Motor neuron (in vitro differentiated cells): Measurements from ENCODE around the gene PLA2G2C. TPM values are rescaled to one million over a fixed set of nuclear protein-coding genes. Genes with fewer than 3 reads are reported as not detected.

Experiments used
- ATAC-seq, 8 experiments: fragments of 200-7000 bp; cut with Tn5 transposase; replicated peaks in 6 of 8; 2 replicates each; pipeline ENCODE4 v1.8.0; 2021; ENCODE audit warnings: mild to moderate bottlenecking in 8 of 8, moderate library complexity in 8 of 8
- H3K27ac ChIP-seq, 2 donors: fragments of 250-450 bp; sonication (Bioruptor Pico); 2 replicates each; pipeline ENCODE4 v1.9.0; 2021; ENCODE audit warnings: antibody characterized with exemption in 2 of 2, mild to moderate bottlenecking in 2 of 2, moderate library complexity in 1 of 2
- H3K4me1 ChIP-seq, 2 donors: fragments of 250-450 bp; sonication (Bioruptor Pico); replicated peaks in 1 of 2; 2 replicates each; pipeline ENCODE4 v1.6.1; 2021; ENCODE audit warnings: antibody characterized with exemption in 2 of 2, mild to moderate bottlenecking in 2 of 2, moderate library complexity in 1 of 2
- H3K4me3 ChIP-seq, 5 donors: fragments of 250-450 bp; sonication (Bioruptor Pico); 2 replicates each; pipeline ENCODE4 v1.9.0; 2021; ENCODE audit warnings: antibody characterized with exemption in 5 of 5, mild to moderate bottlenecking in 5 of 5, moderate library complexity in 4 of 5
- WGBS, 10 experiments: fragments of 450-650 bp; shearing (Covaris generic); methylation state at CpG; one replicate each; pipeline ENCODE4 v1.0.0; 2022; 5-methylcytosine and 5-hydroxymethylcytosine counted together
- in situ Hi-C, 9 experiments: fragments of 400-800 bp; cut with MboI; loops; one replicate each; pipeline ENCODE4 v1.15.0; 2021; ENCODE audit warnings: low sequenced_read_pairs in 9 of 9, low pct_unique_long_range_greater_than_20kb in 2 of 9; ENCODE audit not compliant: unreplicated experiment in 9 of 9
- total RNA-seq, 8 experiments: library from RNA; unstranded; fragments of 300-600 nt; gene quantifications; 2 replicates each; pipeline versions ENCODE4 v1.2.3 to v1.2.4, GENCODE V29; 2022

The PLA2G2C gene
- total RNA-seq, 8 experiments from 2014 or later = 0.05 to 0.66 (median 0.20) TPM; not detected in 1

DNA sequence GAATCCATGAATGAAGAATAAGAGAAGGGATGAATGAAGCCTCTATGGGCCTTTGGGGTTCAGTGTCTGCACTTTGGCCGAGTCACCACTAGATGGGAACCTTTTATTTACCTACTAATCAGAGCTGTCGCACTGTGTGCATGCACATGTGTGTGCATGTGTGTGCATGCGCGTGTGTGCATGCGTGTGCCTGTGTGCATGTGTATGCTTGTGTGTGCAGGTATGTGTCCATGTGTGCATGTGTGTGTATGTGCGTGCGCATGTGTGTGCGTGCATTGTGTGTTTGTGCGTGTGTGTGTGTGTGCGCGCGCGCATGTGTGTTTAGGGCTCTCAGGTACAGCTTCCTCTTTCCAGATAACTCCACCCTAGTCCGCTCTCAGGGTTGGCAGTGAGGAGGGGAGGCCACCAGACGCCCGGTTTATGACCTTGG is 20.8 kb downstream of the PLA2G2C start:
- peak in 3 of 8 experiments; percentile 18 to 62 (median 24) for ATAC-seq
- in situ Hi-C loops = loop anchor here in 6 of 9 experiments (10.0 to 25.0 kb wide), 4 partner anchors 251 to 503 kb away; partner anchors contain the start of genes PLA2G2E (in 3 of the 6), CAMK2N1 (in 1 of the 6) and HTR6 (in 1 of the 6)
- Histone ChIP-seq H3K4me3 (no peak overlapping the region), H3K4me1 (peaks cover 4 to 11% of the 10 kb centered on the region in 2 donors), H3K27ac (no peak overlapping the region)
- WGBS, 10 experiments = 27 to 98% (median 92%) methylated on average over 2 to 12 of the region's 16 CpGs; no CpG with 5 or more reads in 3 of the 10 experiments

DNA sequence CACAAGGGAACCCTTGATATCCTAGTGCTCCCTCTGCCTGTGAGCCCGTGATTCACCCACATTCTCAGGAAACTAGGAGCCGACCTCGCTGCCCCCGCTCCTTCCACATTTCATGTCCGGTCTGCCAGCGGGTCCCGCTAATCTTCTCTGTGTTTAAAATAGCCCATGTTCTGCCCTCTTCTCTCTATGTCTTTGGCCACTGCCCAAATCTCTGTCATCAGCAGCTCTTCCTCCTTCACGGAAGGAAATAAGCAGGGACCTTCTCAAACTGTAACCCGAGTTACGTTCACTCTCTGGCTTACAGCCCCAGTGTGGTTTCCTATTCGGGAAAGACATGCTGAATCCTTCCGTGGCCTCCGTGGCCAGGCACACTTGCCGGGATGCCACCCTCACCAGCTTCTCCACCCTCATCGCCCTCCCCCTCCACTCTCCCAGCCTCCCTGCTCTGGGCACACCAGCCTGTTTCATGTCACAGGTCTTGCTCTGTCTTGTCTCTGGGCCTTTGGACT is 21.6 kb downstream of the PLA2G2C start:
- Histone ChIP-seq H3K4me3 (no peak overlapping the region), H3K27ac (no peak overlapping the region), H3K4me1 (peaks cover 4 to 11% of the 10 kb centered on the region in 2 donors)
- peak in 1 of 8 experiments; percentile 17 for ATAC-seq
- in situ Hi-C loops = loop anchor here in 6 of 9 experiments (10.0 to 25.0 kb wide), 4 partner anchors 250 to 502 kb away; partner anchors contain the start of genes PLA2G2E (in 3 of the 6), CAMK2N1 (in 1 of the 6) and HTR6 (in 1 of the 6)
- 44 to 94% (median 90%) methylated on average over 5 to 13 of the region's 15 CpGs; no CpG with 5 or more reads in 5 of the 10 experiments for whole genome bisulfite sequencing, 10 experiments

DNA sequence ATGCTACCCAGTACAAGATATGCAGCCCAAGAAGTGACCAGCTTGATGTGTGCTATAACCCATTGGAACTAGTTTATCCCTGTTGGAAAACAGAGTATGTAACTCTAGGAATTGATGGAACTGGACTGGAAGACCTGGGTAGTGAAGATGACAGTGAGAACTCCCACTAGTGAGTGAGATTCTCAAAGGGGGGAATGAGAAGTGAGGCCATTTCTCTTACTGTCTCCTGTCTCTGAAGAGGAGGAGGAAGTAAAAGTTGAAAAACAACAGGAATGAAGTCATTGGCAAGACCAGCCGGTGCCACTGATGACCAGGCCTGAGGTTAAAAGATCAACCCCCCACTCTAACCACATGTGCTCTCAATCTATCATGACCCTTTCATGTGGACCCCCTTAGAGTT is 26.3 kb downstream of the PLA2G2C start:
- ATAC-seq = no peak
- no peak overlapping the region for H3K27ac ChIP-seq
- H3K4me3 ChIP-seq = no peak overlapping the region
- WGBS, 10 experiments = 40 to 100% (median 65%) methylated on average over 1 of the region's 1 CpG; no CpG with 5 or more reads in 6 of the 10 experiments
- no peaks in the 10 kb centered on the region for H3K4me1 ChIP-seq
- in situ Hi-C loops = loop anchor here in 6 of 9 experiments (10.0 to 25.0 kb wide), 4 partner anchors 245 to 498 kb away; partner anchors contain the start of genes PLA2G2E (in 3 of the 6), CAMK2N1 (in 1 of the 6) and HTR6 (in 1 of the 6)

DNA sequence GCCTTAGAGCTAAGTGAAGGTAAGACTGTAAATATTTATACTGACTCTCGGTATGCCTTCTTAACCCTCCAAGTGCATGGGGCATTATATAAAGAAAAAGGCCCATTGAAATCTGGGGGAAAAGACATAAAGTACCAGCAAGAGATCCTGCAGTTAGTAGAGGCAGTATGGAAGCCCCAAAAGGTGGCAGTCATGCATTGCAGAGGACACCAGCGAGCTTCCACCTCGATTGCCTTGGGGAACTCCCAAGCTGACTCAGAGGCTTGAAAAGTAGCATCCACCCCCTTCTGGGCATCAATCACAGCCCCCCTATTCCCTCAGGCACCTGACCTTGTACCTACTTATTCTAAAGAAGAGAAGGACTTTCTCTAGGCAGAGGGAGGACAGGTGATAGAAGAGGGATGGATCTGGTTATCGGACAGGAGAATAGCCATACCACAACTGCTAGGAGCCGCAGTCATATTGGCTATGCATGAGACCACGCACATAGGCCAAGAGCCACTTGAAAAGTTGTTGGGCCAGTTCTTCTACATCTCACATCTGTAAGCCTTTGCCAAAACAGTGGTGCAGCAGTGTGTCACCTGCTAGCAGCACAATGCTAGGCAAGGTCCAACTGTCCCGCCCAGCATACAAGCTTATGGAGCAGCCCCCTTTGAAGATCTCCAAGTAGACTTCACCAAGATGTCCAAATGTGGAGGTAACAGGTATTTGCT is 27.8 kb downstream of the PLA2G2C start:
- WGBS, 10 experiments = 50 to 98% (median 72%) methylated on average over 1 to 5 of the region's 7 CpGs; no CpG with 5 or more reads in 3 of the 10 experiments
- no peak overlapping the region for H3K4me3 ChIP-seq
- H3K4me1 ChIP-seq = no peaks in the 10 kb centered on the region
- no peak for ATAC-seq
- in situ Hi-C loops = loop anchor here in 6 of 9 experiments (10.0 to 25.0 kb wide), 4 partner anchors 244 to 496 kb away; partner anchors contain the start of genes PLA2G2E (in 3 of the 6), CAMK2N1 (in 1 of the 6) and HTR6 (in 1 of the 6)
- no peak overlapping the region for H3K27ac ChIP-seq

DNA sequence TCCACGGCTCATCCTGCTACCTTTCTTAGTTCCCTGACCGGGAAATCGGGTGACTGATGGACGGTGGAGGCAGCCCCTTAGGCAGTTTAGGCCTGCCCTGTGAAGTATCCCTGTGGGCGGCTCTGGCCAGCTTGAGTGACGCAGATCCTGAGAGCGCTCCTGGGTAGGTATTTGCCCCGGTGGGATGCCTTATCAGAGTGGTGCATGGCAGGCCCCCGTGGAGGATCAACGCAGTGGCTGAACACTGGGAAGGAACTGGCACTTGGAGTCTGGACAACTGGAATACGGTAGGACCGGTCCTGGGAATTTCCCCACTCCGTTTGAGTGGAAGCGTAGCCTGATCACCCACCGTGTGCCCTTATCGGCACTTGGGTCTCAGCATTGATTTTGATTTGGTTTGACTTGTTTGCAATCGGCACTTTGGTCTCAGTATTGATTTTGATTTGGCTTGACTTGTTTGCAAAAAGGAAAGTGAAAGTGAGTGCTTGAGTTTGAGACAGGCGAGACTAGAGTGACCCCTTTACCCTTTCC is 32.0 kb downstream of the PLA2G2C start:
- WGBS, 10 experiments = 82 to 100% (median 92%) methylated on average over 1 to 16 of the region's 18 CpGs; no CpG with 5 or more reads in 2 of the 10 experiments
- peaks cover 0 to 15% of the 10 kb centered on the region in 2 donors for H3K4me1 ChIP-seq
- ATAC-seq = no peak
- H3K4me3 ChIP-seq = no peak overlapping the region
- in situ Hi-C loops = loop anchor here in 6 of 9 experiments (10.0 to 25.0 kb wide), 4 partner anchors 240 to 492 kb away; partner anchors contain the start of genes PLA2G2E (in 3 of the 6), CAMK2N1 (in 1 of the 6) and HTR6 (in 1 of the 6)
- H3K27ac ChIP-seq = no peak overlapping the region

DNA sequence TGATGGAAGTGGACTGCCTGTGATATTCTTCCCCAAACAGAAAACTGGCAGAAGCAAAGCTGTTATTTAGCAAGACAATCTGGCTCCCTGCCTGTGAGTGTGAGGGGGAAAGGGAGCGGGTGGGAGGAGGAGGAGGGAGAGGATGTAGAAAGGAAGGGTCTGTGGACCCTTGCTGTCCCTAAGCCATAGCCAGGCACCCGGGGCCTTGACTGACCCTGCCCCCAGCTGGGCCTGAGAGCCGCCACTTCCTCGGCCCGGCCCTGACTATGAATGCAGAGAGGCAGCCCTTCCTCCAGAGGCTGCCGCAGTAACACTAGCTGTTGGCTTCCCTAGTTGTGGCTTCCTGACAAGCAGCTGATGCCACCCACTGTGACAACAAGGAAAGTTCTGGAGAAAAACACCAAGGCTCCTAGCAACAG is 33.3 kb downstream of the PLA2G2C start:
- 0 to 83% (median 36%) methylated on average over 1 to 6 of the region's 6 CpGs; no CpG with 5 or more reads in 4 of the 10 experiments for WGBS, 10 experiments
- in situ Hi-C loops = loop anchor here in 6 of 9 experiments (10.0 to 25.0 kb wide), 4 partner anchors 238 to 491 kb away; partner anchors contain the start of genes PLA2G2E (in 3 of the 6), CAMK2N1 (in 1 of the 6) and HTR6 (in 1 of the 6)
- H3K4me3 ChIP-seq = no peak overlapping the region
- peaks cover 0 to 15% of the 10 kb centered on the region in 2 donors for H3K4me1 ChIP-seq
- ATAC-seq = peak in 7 of 8 experiments; percentile 6 to 63 (median 43)
- H3K27ac ChIP-seq = no peak overlapping the region

DNA sequence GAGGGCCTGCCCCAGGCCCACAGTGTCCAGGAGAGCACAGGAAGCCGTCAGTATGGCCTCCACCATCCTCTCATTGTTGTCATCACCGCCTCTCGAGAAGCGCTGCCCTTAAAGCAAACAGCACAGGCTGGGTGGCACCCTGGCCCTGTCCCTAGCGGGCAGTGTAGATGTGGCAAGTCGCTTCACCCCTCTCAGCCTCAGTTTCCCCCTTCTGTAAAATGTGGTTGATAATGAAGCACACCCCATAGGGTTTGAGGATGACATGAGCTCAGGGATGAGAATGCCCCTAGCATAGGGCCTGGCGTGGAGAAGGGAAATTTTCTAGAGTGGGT is 33.8 kb downstream of the PLA2G2C start:
- WGBS, 10 experiments = 40 to 100% (median 68%) methylated on average over 2 to 7 of the region's 7 CpGs; no CpG with 5 or more reads in 5 of the 10 experiments
- H3K27ac ChIP-seq = no peak overlapping the region
- H3K4me1 ChIP-seq = peaks cover 0 to 15% of the 10 kb centered on the region in 2 donors
- H3K4me3 ChIP-seq = no peak overlapping the region
- no peak for ATAC-seq
- in situ Hi-C loops = loop anchor here in 6 of 9 experiments (10.0 to 25.0 kb wide), 4 partner anchors 238 to 490 kb away; partner anchors contain the start of genes PLA2G2E (in 3 of the 6), CAMK2N1 (in 1 of the 6) and HTR6 (in 1 of the 6)

DNA sequence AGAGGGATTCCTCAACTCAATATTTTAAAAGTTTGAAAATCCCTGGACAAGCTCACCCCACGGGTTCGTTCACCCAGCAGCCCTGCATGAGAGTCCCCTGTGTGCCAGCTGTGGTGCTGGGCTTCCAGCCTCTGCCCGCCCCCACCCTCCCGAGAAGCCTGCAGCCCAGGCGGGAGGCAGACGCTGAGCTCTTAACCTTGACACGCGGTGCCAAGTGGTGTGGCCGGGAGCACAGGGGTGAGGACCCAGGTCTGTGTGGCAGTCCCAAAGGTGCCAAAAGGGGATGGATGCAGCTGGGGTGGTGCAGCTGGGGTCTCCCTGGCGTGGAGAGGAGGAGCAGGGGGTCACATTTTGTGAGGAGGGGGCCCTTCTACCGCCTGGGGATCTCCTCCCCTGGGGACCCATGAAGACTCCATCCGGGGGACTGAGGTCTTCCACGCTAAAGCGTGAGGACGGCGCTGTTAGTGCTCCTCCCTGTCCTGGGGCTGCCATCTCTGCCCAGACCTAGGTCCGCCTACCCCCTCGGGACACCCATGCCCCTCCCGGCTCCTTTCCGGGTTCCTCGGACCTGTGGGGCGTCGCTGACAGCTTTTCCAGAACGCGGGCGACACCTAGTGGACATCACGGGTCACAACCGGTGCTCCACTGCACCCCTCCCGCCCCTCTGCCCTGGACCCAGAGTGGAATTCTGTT is 34.3 kb downstream of the PLA2G2C start:
- no peak overlapping the region for H3K27ac ChIP-seq
- in situ Hi-C loops = loop anchor here in 6 of 9 experiments (10.0 to 25.0 kb wide), 4 partner anchors 237 to 490 kb away; partner anchors contain the start of genes PLA2G2E (in 3 of the 6), CAMK2N1 (in 1 of the 6) and HTR6 (in 1 of the 6)
- WGBS, 10 experiments = 0 to 10% (median 6%) methylated on average over 3 to 8 of the region's 29 CpGs; no CpG with 5 or more reads in 7 of the 10 experiments
- H3K4me1 ChIP-seq = peaks cover 0 to 15% of the 10 kb centered on the region in 2 donors
- peak; percentile 85 to 99 (median 92) for ATAC-seq
- peak overlapping the region; percentile 11 to 25 (median 19) for H3K4me3 ChIP-seq

DNA sequence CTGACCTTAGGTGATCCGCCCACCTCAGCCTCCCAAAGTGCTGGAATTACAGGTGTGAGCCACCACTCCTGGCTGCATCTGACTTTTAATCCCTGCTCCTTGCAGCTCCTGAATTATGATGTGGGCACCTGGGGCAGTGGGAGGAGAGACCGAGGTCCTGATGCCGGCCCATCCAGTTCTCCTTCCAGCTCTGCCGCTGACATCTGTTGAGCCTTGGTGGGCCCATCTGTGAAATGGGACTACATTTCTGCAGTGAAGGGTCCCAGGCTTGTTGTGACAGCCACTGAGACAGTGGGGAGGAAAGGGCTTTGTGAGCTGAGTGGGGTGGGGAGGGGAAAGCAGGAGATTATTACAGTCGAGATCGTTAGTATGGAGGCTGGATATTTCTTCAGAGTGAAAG is 35.3 kb downstream of the PLA2G2C start:
- in situ Hi-C loops = loop anchor here in 6 of 9 experiments (10.0 to 25.0 kb wide), 4 partner anchors 236 to 489 kb away; partner anchors contain the start of genes PLA2G2E (in 3 of the 6), CAMK2N1 (in 1 of the 6) and HTR6 (in 1 of the 6)
- H3K27ac ChIP-seq = no peak overlapping the region
- no peak for ATAC-seq
- 91 to 100% (median 100%) methylated on average over 1 to 6 of the region's 6 CpGs; no CpG with 5 or more reads in 5 of the 10 experiments for WGBS, 10 experiments
- H3K4me1 ChIP-seq = peaks cover 0 to 15% of the 10 kb centered on the region in 2 donors
- H3K4me3 ChIP-seq = no peak overlapping the region

DNA sequence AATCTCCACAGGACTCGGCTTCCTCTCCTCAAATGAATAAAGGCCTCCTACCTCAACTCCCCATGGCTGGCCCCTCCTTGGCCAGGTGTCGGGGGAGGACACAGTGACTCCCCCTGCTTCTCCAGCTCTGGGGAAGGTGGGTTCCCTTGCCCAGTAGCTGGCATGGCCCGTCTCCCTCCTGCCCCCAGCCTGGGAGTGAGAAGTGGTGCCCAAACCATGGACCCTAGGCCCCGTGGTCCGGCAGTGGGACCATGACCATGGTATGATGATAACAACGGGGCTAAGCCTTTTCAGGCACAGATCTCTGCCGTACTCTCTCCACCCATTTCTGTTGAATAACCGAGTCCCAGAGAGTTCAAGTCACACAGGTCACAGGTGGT is 36.0 kb downstream of the PLA2G2C start:
- no peak for ATAC-seq
- 67 to 100% (median 86%) methylated on average over 1 to 5 of the region's 8 CpGs; no CpG with 5 or more reads in 4 of the 10 experiments for WGBS, 10 experiments
- in situ Hi-C loops = loop anchor here in 6 of 9 experiments (10.0 to 25.0 kb wide), 4 partner anchors 236 to 488 kb away; partner anchors contain the start of genes PLA2G2E (in 3 of the 6), CAMK2N1 (in 1 of the 6) and HTR6 (in 1 of the 6)
- Histone ChIP-seq H3K4me3 (no peak overlapping the region), H3K4me1 (peaks cover 0 to 15% of the 10 kb centered on the region in 2 donors), H3K27ac (no peak overlapping the region)

DNA sequence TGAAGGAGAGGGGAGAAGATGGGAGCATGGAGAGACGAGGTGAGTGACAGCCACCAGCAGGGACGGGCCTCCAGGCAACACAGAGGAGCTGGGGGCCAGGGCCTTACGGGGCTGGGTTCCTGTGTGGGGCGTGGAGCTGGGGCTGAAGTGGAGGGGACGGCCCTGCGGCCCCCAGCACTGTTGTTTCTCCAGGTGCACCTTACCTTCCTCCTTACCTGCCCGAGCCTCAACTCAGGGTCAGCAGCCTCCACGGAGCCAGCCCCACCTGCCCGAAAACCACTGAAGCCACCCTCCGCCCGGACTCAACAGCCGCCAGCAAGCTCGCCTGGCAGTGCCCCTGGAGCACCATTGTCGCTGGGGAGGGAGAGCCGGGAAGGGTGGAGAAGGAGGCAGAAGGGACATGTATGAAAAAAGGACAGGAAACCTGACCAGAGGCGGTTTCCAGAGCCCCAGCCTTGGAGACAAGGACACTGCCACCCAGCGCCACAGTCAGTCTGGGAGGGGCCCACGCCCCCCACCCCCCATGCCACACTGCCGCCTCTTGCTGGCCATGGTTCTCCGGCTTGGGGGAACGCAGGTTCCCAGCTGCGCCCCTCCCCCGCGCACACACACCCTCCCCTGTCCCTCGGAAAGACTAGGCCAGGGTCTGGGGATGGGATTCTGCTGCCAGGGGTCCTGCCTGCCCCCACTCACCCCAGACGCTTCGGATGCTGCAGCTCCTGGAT is 36.6 kb downstream of the PLA2G2C start:
- no peak overlapping the region for H3K4me3 ChIP-seq
- no peak overlapping the region for H3K27ac ChIP-seq
- ATAC-seq = no peak
- in situ Hi-C loops = loop anchor here in 6 of 9 experiments (10.0 to 25.0 kb wide), 4 partner anchors 235 to 487 kb away; partner anchors contain the start of genes PLA2G2E (in 3 of the 6), CAMK2N1 (in 1 of the 6) and HTR6 (in 1 of the 6)
- WGBS, 10 experiments = 50 to 85% (median 69%) methylated on average over 1 to 11 of the region's 27 CpGs; no CpG with 5 or more reads in 6 of the 10 experiments
- H3K4me1 ChIP-seq = peaks cover 0 to 15% of the 10 kb centered on the region in 2 donors
